ENCODE data around the gene MAPKAP1.

Gene MAPKAP1

DNA sequence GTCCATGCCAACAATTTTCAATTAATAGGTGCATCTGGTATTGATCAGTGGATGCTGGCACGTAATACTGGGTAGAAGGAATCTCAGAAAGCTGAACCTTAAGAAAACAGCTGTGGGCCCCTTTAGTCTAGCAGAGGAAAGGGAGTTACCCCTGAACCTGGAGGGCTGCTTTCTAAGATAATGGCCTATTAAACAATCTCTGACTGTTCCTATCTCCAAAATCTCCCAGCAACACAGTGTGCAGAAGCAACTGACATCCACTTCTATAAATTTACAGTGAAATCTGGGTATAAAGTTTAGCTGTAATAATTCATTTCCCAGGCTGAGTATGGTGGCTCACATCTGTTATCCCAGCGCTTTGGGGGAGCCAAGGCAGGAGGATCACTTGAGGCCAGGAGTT is 198.8 kb downstream of the MAPKAP1 start:
- DNase-seq, result no peak

GRCh38 chr9:125507226-125507625 is 199.8 kb downstream of the MAPKAP1 start:
- DNase-seq, result no peak

DNA sequence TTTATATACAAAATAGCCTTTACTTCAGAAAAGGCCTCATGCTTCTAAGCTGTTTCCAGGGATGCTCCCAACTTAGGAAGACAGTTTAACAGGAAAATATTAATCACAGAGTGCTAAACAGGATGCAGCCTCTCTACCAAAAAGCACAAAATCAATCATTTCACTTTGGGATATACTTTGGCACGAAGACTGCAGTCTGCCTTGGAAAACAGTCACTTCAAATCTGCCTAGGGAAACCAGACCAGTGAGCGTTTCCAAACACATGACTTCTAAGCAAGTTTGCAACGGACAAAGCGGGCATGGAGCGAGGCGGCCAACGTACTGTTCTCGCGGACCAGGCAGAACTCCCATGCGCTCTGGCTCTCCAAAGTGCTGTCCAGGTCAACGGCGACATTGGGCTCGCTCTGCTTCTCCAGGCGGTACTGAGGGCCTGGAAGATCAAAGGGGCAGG is 201.0 kb downstream of the MAPKAP1 start:
- no peak for DNase-seq

DNA sequence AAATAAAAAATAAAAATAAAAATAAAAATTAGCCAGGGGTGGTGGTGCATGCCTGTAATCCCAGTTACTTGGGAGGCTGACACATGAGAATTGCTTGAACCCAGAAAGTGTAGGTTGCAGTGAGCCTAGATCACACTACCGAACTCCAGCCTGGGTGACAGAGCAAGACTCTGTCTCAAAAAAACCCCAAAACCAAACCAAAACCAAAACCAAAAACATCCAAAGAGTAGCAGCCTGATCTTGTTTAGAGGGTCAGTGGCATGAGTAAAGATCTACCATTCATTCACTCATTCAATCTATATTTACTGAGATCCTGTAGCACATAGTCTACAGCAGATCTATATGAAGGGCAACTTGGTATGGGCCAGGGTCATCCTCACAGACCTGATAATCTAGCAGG is 202.4 kb downstream of the MAPKAP1 start:
- no peak for DNase-seq

- no peak for DNase-seq
Observed at GRCh38 chr9:125497906-125498305, 209.1 kb downstream of the MAPKAP1 start.

GRCh38 chr9:125497478-125497877 is 209.5 kb downstream of the MAPKAP1 start:
- no peak for DNase-seq

DNA sequence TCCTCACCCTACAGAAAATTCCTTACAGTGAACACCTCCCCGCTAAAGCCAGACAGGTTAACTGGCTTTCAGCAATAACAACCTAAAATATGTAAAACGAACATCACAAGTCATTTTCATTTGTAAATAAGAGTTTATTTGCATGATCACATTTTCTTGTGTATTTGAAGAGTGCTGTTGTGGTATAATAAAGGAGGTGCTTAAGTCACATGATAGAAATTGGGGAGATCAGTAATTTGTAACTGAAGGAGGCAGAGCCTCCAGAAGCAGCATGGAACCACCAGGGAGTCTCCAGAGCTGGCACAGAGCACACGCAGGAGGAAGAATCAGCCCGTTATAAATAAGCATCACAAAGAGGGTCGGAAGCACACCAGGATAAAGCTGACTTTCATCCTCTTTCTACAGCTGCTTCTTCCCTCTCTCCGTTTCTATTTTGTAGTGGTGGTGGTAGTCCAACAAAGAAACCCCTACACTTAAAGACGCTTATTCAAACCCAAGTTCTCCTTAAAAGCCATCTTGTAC is 210.6 kb downstream of the MAPKAP1 start:
- no peak for DNase-seq

- DNase-seq, result no peak
Observed at GRCh38 chr9:125495172-125496119, 211.6 kb downstream of the MAPKAP1 start.

DNA sequence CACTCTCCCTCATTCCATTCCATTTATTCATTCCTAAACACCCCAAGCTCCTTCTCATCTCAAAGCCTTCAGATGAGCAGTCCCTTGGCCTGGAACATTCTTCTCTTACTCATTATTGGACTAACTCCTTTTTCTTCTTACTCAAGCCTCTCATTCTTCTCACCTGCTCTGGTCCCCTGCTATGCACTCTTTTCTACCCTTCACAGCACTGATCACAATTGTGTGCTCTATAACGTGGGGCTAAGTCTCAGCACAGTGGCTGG is 212.4 kb downstream of the MAPKAP1 start:
- DNase-seq, result no peak

DNA sequence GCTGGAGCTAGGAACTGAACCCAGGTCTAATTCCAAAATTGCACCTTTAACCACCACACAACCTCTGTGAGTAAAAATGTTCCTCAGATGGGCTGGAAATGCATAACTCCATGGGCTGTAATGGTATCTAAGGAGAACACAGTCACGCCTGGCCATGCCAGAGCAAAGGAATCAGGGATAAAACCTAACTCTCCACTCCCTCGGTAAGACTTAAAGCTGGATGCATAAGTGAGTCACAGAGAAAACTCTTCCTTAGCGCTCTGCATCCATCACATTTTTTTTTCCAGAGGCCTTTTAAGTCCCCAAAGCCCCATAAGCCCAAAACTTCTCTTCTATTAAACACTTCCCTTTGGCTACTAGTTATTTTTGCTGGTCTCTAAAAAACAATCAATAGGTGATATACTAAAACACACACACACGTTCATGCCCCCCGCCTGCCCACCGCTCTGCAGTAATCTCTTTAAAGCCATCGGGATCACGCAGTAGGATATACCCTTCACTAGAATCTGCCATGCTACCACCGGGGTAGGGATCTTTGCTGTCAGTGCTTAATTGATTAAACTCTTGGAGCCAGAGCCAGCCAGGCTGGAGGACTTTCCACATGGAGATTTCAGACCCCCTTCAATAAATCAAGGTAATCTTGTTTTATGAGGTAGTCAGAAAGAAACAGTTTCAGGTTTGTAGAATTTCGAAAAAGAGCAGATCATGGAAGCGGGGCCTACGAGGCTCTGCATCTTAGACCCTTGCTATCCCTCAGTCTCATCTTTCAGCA is 212.9 kb downstream of the MAPKAP1 start:
- DNase-seq, result no peak

DNA sequence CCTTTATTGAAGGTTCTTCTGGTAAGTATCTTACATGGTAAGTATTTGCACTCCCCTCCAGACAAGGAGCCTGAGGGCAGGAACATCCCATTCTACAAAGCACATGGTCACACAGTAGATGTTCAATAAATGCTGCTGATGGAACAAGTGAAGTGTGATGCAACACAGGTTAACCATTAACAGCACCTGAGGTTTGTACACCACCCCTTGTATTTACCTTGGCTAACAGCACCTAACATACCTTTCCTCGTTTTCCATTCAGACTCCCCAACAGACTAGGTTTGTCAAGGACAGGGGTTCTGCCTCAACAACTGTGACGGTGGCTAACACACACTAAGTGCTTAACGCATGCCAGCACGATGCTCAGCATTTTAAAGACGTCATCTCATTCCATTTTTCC is 213.6 kb downstream of the MAPKAP1 start:
- DNase-seq, result no peak

- DNase-seq, result no peak
Observed at GRCh38 chr9:125492719-125493118, 214.3 kb downstream of the MAPKAP1 start.

DNA sequence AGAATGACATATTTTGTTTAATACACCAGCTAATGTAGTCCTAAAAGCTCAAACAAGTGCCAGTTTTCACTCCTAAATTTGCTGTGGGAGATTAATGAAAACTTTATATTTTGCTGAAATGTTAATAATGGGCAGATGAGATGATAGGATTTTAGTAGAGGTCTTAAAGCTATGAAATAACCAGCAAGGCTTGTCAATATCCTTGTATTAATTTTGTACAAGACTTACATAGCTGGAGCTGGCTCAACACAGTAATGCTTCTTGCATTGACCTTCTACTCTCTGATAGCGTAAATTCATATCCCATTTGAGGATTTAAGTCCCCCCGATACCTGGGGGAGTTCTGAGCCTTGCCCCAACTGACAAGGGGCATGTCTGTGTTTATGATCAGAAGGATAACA is 219.2 kb downstream of the MAPKAP1 start:
- no peak for DNase-seq

GRCh38 chr9:125486576-125486975 is 220.4 kb downstream of the MAPKAP1 start:
- DNase-seq, result no peak

DNA sequence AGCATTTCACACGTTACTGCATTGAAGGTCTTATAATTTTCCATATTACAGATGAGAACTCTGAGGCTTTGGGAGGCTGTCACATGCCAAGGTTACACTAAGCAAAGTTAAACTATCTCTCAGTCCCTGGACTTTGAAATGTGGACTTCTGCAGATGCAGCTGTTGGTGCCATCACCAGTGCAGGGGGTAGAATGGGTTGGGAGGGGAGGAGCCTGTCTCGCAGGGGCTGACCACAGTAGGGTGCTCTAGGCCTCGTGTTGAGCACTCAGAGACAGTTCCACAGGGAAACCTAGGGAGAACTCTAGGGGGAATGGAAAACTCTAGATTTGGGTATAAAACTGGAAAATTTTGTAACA is 220.9 kb downstream of the MAPKAP1 start:
- no peak for DNase-seq

DNA sequence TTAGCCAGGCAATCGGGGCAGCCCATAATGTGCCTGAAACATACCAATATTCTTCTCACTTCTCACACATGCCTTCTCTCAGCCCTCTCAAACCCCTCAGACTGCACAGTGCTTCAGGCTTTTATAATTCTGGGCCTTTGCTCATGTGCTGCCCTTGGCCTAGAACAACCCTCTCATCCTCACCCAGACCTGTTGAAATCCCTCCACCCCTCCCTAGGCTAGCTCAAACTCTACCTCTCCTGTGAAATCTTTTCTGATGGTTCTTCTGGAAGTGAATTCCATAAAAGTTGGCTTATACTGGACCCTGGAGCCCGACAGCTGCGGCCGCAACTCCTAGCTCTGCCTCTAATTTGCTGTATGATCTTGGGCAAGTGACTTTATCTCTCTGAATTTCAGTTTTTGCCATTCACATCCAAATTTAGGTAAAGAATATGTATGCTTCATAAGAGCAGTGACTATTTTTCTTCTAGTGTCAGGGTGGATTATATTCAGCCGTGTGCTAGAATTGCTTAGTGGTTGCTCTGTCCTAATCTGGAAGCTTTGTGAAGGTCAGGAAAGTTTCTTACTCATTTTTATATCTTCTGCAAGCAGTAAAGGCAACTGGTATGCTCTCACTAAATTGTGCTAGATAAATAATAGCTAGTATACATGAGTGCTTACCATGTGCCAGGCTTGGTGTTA is 221.4 kb downstream of the MAPKAP1 start:
- DNase-seq, result no peak

DNA sequence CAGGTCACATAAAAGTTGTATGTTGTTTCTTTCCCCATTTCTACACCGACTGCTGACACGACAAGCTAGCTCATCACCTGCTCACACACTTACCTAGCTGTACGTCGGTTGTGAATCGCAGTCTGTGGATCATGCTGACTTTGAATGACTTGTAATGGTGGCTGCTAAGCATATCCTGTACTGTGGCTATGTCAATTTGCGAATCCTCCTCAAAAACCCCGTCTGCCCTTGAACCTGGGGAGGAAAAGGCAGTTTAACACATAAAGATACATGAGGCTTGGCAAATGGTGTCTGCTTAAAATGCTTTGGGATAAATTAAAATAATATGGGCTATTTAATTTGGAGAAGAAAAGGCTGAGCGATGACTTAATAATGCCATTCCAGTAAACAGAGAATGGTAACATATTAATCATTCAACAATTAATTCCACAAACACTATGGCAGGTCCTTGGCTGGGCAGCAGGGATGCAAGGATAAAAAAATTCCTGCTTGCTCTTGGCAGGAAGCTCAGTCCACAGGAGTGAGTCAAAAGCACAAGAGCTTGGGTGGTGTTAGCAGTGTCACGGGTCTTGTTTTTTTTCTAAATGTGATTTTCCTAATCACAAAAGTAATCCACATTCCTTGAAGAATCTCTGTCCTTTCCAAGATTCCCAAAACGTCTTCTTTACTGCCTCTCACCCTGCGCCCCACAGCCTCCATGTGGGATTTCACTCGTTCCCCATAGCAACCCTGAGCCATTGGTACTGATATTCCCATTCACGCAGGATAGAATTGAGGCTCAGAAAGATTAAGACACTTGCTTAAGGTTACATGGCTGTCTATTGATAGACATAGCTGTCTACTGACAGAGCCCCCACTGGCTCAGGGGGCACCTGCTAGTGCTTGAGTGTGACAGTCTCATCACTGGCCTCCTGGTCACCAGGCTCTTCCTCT is 222.4 kb downstream of the MAPKAP1 start:
- no peak for DNase-seq

GRCh38 chr9:125483697-125484096 is 223.3 kb downstream of the MAPKAP1 start:
- no peak for DNase-seq

DNA sequence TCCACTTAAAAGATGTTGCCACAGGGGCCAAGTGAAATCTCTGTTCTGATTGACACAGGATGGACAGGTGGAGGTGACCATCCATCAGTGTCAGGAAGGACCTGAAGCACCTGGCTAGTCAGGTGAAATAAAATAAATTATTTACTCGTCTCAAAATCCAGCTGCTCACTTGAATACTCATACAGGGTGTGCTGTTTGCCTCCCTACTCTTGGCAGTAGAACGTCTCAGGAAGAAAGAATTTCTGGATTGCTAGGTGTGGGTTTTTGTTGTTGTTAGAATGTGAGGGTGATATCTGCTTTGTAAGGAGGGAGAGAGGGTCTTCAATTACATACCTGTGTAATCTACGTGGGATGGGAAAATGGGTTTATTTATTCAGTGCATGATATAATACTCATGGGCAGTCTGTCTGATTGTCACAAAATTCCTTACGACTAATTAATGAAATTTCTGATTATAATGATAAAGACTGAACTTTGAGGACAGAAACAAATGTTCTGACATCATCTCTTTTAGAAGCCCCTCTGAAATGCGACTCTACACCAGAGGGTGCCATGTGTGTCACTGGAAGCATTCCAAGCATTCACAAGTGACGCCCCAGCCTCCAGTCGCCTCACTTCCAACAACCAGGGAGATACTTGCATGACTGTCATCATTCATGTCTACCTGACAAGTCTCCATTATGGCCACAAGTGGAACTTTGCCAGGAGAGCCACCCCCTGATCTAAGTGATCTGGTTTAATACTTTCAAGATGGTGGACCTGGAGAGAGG is 227.0 kb downstream of the MAPKAP1 start:
- no peak for DNase-seq

DNA sequence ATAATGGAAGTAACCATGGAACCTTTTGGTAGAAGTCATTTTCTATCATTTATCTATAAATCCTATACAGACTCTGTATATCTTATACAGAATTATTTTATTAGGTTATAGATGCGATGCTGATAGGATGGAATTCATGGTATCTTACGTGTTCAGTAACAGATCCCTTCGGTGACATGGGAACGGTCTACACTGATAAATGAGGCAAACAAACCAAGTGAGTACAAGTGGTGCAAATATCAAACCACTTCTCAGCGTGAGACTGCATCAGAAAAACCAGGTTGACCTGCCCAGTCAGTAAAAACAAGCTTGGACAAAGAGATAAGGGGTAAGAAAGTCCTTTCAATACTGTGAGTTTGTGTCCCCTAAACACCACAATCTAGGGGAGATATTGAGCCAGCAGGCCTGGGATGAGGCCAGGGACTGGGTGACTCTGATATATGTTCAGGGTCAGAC is 229.9 kb downstream of the MAPKAP1 start:
- DNase-seq, result no peak

- DNase-seq, result no peak
Observed at GRCh38 chr9:125476645-125477044, 230.4 kb downstream of the MAPKAP1 start.
